Measurements from ENCODE around the gene NKAIN2.

DNA sequence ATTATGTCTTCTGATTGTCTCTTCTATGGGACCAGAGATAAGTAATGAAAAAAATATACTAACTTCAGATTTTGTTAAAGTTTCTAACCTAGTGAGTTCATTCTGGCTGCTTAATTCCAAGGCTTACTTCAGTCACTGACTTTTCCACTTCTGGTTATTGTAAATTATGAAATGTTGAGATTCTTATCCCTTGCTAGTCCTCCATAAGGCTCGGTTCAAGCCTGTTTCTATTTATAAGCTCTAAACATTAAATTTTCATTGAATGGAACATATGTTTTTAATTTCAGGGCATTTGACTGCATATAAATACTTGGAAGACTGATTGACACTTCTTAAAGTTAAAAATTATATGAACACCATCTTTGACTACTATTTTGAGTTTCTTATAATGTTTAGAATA lies 23.6 kb upstream of the NKAIN2 start:
- TF ChIP-seq, protein P1, sequence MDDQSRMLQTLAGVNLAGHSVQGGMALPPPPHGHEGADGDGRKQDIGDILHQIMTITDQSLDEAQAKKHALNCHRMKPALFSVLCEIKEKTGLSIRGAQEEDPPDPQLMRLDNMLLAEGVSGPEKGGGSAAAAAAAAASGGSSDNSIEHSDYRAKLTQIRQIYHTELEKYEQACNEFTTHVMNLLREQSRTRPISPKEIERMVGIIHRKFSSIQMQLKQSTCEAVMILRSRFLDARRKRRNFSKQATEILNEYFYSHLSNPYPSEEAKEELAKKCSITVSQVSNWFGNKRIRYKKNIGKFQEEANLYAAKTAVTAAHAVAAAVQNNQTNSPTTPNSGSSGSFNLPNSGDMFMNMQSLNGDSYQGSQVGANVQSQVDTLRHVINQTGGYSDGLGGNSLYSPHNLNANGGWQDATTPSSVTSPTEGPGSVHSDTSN (IDR thresholded peaks at IDR 0.05): no peak
- TF ChIP-seq SIN3A (IDR thresholded peaks at IDR 0.05; ENCODE audit: borderline replicate concordance, low read depth, low read length): no peak
- TF ChIP-seq, protein P2, sequence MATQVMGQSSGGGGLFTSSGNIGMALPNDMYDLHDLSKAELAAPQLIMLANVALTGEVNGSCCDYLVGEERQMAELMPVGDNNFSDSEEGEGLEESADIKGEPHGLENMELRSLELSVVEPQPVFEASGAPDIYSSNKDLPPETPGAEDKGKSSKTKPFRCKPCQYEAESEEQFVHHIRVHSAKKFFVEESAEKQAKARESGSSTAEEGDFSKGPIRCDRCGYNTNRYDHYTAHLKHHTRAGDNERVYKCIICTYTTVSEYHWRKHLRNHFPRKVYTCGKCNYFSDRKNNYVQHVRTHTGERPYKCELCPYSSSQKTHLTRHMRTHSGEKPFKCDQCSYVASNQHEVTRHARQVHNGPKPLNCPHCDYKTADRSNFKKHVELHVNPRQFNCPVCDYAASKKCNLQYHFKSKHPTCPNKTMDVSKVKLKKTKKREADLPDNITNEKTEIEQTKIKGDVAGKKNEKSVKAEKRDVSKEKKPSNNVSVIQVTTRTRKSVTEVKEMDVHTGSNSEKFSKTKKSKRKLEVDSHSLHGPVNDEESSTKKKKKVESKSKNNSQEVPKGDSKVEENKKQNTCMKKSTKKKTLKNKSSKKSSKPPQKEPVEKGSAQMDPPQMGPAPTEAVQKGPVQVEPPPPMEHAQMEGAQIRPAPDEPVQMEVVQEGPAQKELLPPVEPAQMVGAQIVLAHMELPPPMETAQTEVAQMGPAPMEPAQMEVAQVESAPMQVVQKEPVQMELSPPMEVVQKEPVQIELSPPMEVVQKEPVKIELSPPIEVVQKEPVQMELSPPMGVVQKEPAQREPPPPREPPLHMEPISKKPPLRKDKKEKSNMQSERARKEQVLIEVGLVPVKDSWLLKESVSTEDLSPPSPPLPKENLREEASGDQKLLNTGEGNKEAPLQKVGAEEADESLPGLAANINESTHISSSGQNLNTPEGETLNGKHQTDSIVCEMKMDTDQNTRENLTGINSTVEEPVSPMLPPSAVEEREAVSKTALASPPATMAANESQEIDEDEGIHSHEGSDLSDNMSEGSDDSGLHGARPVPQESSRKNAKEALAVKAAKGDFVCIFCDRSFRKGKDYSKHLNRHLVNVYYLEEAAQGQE (IDR thresholded peaks at IDR 0.05; ENCODE audit: low read depth, low read length): no peak
- TF ChIP-seq, protein P3, sequence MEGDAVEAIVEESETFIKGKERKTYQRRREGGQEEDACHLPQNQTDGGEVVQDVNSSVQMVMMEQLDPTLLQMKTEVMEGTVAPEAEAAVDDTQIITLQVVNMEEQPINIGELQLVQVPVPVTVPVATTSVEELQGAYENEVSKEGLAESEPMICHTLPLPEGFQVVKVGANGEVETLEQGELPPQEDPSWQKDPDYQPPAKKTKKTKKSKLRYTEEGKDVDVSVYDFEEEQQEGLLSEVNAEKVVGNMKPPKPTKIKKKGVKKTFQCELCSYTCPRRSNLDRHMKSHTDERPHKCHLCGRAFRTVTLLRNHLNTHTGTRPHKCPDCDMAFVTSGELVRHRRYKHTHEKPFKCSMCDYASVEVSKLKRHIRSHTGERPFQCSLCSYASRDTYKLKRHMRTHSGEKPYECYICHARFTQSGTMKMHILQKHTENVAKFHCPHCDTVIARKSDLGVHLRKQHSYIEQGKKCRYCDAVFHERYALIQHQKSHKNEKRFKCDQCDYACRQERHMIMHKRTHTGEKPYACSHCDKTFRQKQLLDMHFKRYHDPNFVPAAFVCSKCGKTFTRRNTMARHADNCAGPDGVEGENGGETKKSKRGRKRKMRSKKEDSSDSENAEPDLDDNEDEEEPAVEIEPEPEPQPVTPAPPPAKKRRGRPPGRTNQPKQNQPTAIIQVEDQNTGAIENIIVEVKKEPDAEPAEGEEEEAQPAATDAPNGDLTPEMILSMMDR (IDR thresholded peaks at IDR 0.05): no peak
- TF ChIP-seq GABPA (IDR thresholded peaks at IDR 0.05; ENCODE audit: low read depth): no peak
- no peak for TF ChIP-seq NFIC (IDR thresholded peaks at IDR 0.05; ENCODE audit: borderline replicate concordance)
- TF ChIP-seq MXI1 (IDR thresholded peaks at IDR 0.05; ENCODE audit: low read depth, low read length): no peak
- TF ChIP-seq, protein P4, sequence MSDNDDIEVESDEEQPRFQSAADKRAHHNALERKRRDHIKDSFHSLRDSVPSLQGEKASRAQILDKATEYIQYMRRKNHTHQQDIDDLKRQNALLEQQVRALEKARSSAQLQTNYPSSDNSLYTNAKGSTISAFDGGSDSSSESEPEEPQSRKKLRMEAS (IDR thresholded peaks at IDR 0.05; ENCODE audit: low read depth): no peak
- TF ChIP-seq POLR2AphosphoS5 (IDR thresholded peaks at IDR 0.05; ENCODE audit: low read depth, low read length): no peak
- no peak for TF ChIP-seq CHD2 (IDR thresholded peaks at IDR 0.05; ENCODE audit: low read length, partially characterized antibody)
- TF ChIP-seq FOXM1 (IDR thresholded peaks at IDR 0.05; ENCODE audit: low read depth): no peak
- TF ChIP-seq, protein P5, sequence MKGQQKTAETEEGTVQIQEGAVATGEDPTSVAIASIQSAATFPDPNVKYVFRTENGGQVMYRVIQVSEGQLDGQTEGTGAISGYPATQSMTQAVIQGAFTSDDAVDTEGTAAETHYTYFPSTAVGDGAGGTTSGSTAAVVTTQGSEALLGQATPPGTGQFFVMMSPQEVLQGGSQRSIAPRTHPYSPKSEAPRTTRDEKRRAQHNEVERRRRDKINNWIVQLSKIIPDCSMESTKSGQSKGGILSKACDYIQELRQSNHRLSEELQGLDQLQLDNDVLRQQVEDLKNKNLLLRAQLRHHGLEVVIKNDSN (IDR thresholded peaks at IDR 0.05; ENCODE audit: borderline replicate concordance, low read depth): no peak
- TF ChIP-seq EP300 (IDR thresholded peaks at IDR 0.05; ENCODE audit: borderline replicate concordance in 1 of 2, low read depth in 1 of 2, low read length in 1 of 2): no peak

Measured in SK-N-SH (cell line).